Lung (tissue), 12 donors: ENCODE data around the gene SLC22A14. TPM values are rescaled to one million over a fixed set of nuclear protein-coding genes. Genes with fewer than 3 reads are reported as not detected.

Experiments
- ATAC-seq: fragments of 200-7000 bp; cut with Tn5 transposase; one replicate; pipeline ENCODE4 v1.9.1; 2020; ENCODE audit warnings: moderate number of reproducible peaks; ENCODE audit not compliant: insufficient read depth, low FRiP score
- DNase-seq, 3 donors: peaks; one replicate each; pipeline ENCODE4 v3.0.0-alpha.2; 2013 to 2017
- H3K27ac ChIP-seq, 2 donors: one replicate each; pipeline ENCODE4 v1.5.1; 2013; ENCODE audit warnings: mild to moderate bottlenecking in 2 of 2, moderate library complexity in 2 of 2, control low read depth in 1 of 2, inconsistent platforms in 1 of 2, low read depth in 1 of 2, low read length in 1 of 2
- H3K27me3 ChIP-seq, 3 donors: one replicate each; pipeline ENCODE4 v1.5.1; 2013; ENCODE audit warnings: low read length in 2 of 3; ENCODE audit not compliant: control insufficient read depth in 3 of 3, insufficient read depth in 3 of 3
- H3K36me3 ChIP-seq, 4 donors: one replicate each; pipeline ENCODE4 v1.5.1; 2013; ENCODE audit warnings: low read length in 4 of 4, mild to moderate bottlenecking in 1 of 4, moderate library complexity in 1 of 4; ENCODE audit not compliant: control insufficient read depth in 4 of 4, insufficient read depth in 4 of 4
- H3K4me1 ChIP-seq, 5 donors: one replicate each; pipeline ENCODE4 v1.5.1; 2013; ENCODE audit warnings: low read length in 5 of 5, mild to moderate bottlenecking in 2 of 5, moderate library complexity in 1 of 5; ENCODE audit not compliant: control insufficient read depth in 5 of 5, insufficient read depth in 5 of 5
- H3K4me3 ChIP-seq: one replicate; pipeline ENCODE4 v1.5.1; 2013; ENCODE audit warnings: mild to moderate bottlenecking, control low read depth, moderate library complexity
- H3K9ac ChIP-seq, 2 donors: one replicate each; pipeline ENCODE4 v1.5.1; 2013; ENCODE audit warnings: low read length in 2 of 2, control low read depth in 1 of 2; ENCODE audit not compliant: insufficient read depth in 1 of 2
- H3K9me3 ChIP-seq, 4 donors: one replicate each; pipeline ENCODE4 v1.5.1; 2013; ENCODE audit warnings: low read length in 3 of 4, mild to moderate bottlenecking in 1 of 4, moderate library complexity in 1 of 4; ENCODE audit not compliant: control insufficient read depth in 4 of 4, insufficient read depth in 3 of 4
- CTCF ChIP-seq: IDR thresholded peaks from 2 replicates; pipeline ENCODE4 v1.5.1; 2012; ENCODE audit warnings: mild to moderate bottlenecking; ENCODE audit errors: control extremely low read depth, extremely low read depth
- WGBS, 2 donors: extraction: QIAGEN DNeasy Blood & Tissue Kit; methylation state at CpG; one replicate each; pipeline ENCODE4 v1.1.7; 2013; 5-methylcytosine and 5-hydroxymethylcytosine counted together
- polyA plus RNA-seq, 2 donors: library from polyadenylated mRNA; stranded (reverse); fragments of 200-250 nt; gene quantifications; one replicate each; pipeline ENCODE4 v1.2.1, GENCODE V29; 2013
- total RNA-seq, 2 donors: library from RNA; depleted of rRNA in 1 of 2; stranded (reverse); fragments of >200 nt in 1 of 2; gene quantifications; one replicate each; pipeline ENCODE4 v1.2.1, GENCODE V29; 2014 to 2021
- donor health status: control.
- donor health status: control.
- donor health status: Bipolar disorder and iron deficiency.
- donor health status: healthy.
- donor health status: DM: yes; HTN: yes; CAD: no.

Gene SLC22A14
- total and polyA plus RNA-seq, 4 donors, result 0.06 to 0.07 TPM; not detected in 2

DNA sequence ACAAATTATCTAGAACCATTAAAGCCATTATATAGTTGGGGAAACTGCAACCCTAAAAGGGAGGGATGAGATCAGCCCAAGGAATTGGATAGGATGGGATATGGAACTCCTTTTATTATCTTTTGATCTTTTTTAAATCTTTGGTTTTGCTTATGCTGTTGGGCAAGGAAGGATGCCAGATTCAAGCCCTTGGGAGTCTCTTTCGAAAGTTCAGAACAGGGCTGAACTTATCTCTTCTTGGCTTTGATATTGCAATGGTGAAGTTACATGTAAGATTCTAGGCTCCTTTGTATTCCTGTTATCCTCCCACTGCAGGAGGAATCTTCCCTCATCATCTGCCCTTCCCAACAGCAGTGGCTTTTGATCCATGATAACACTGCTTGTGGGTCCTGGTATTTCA, 26.5 kb upstream of the SLC22A14 start:
- no peak for TF ChIP-seq CTCF
- H3K9ac ChIP-seq, result no peak overlapping the region
- H3K9me3 ChIP-seq, result no peaks in the 10 kb centered on the region
- no peak overlapping the region for H3K27ac ChIP-seq
- no peaks in the 10 kb centered on the region for H3K4me1 ChIP-seq
- H3K27me3 ChIP-seq, result no peaks in the 10 kb centered on the region
- peaks cover 5 to 32% (median 15%) of the 10 kb centered on the region in 4 donors for H3K36me3 ChIP-seq
- DNase-seq (no peak), ATAC-seq (no peak)
- 91 to 100% methylated on average over 1 of the region's 1 CpG for WGBS, 2 donors
- no peak overlapping the region for H3K4me3 ChIP-seq

GRCh38 chr3:38257583-38257982, 24.5 kb upstream of the SLC22A14 start:
- H3K27me3 ChIP-seq, result no peaks in the 10 kb centered on the region
- H3K9me3 ChIP-seq, result no peaks in the 10 kb centered on the region
- DNase-seq (no peak), ATAC-seq (no peak)
- peaks cover 0 to 18% (median 8%) of the 10 kb centered on the region in 4 donors for H3K36me3 ChIP-seq
- H3K4me3 ChIP-seq, result no peak overlapping the region
- TF ChIP-seq CTCF, result no peak
- H3K9ac ChIP-seq, result no peak overlapping the region
- WGBS, 2 donors, result 31 to 68% methylated on average over 1 of the region's 1 CpG
- no peaks in the 10 kb centered on the region for H3K4me1 ChIP-seq
- H3K27ac ChIP-seq, result no peak overlapping the region

- WGBS, 2 donors, result 93 to 96% methylated on average over 2 of the region's 2 CpGs
- Histone ChIP-seq H3K4me1 (peaks cover 0 to 6% (median 0%) of the 10 kb centered on the region in 5 donors), H3K9ac (no peak overlapping the region), H3K4me3 (no peak overlapping the region), H3K27ac (no peak overlapping the region), H3K36me3 (no peaks in the 10 kb centered on the region), H3K9me3 (no peaks in the 10 kb centered on the region), H3K27me3 (no peaks in the 10 kb centered on the region)
- DNase-seq (no peak), ATAC-seq (no peak)
- no peak for TF ChIP-seq CTCF
Measured at GRCh38 chr3:38260474-38260873, 21.6 kb upstream of the SLC22A14 start.

DNA sequence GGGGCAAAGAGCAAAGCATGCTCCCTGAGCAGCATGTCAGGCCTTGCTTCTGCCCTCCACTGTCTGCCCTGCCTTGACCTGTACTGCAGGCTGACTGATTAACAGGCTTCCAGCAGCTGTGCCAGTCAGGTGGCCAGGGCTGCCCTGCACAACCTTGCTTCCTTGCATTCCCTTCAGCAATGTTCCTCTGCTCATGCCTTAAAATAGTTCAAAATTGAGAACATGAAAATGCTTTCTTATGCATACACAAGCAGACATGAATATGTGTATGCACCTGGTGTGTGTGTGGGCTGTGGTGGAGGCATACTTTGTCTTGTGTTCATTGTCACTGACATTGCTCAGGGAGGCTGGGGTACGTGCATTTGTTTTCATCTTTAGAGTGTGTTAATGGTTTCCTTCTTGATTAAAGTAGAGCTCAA, 17.7 kb upstream of the SLC22A14 start:
- ATAC-seq (no peak), DNase-seq (no peak)
- H3K9me3 ChIP-seq, result no peaks in the 10 kb centered on the region
- 0% methylated on average over 1 of the region's 1 CpG for WGBS, 2 donors
- no peak overlapping the region for H3K9ac ChIP-seq
- H3K4me3 ChIP-seq, result no peak overlapping the region
- no peak for TF ChIP-seq CTCF
- no peaks in the 10 kb centered on the region for H3K36me3 ChIP-seq
- H3K27me3 ChIP-seq, result no peaks in the 10 kb centered on the region
- H3K4me1 ChIP-seq, result peaks cover 0 to 6% (median 0%) of the 10 kb centered on the region in 5 donors
- H3K27ac ChIP-seq, result no peak overlapping the region
